Loucy (cell line): Measurements from ENCODE around the gene TDP1.

Source experiments
- CTCF ChIP-seq: fragments of 200-600 bp; sonication (generic); conservative IDR thresholded peaks from 2 replicates; pipeline ENCODE4 v1.5.1; 2014; ENCODE audit warnings: mild to moderate bottlenecking, antibody characterized with exemption, low read length
- EZH2phosphoT487 ChIP-seq: fragments of 200-600 bp; IDR thresholded peaks from 2 replicates; pipeline ENCODE4 v1.6.1; 2018; ENCODE audit warnings: antibody characterized with exemption, mild to moderate bottlenecking, moderate library complexity, borderline replicate concordance

DNA sequence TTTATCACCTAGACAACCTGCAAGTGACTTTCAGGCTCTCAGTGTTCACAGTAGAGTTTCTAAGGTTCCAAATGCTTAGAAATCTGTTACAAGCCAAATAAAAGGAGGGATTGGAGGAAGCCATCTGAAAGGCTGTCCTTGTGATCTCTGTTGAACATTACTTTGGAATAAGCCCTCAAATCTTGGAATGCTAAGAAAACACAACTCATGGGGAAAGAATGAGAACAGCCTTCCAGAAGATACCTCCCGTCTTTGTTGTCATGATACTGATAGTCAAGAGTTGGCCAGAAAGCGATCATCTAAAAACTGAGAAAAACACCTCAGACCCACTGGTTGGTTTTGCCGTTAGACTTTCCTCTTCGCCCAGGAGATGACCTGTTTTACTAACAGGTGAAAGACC is 61.6 kb downstream of the TDP1 start:
- TF ChIP-seq CTCF, result no peak
- TF ChIP-seq EZH2phosphoT487, result no peak
